Astrocyte of the cerebellum (primary cell): Measurements from ENCODE around the gene STOX2.

Source experiments
- DNase-seq: peaks from one replicate; pipeline ENCODE4 v3.0.0-alpha.2; 2011; ENCODE audit warnings: low read depth
- H3K4me3 ChIP-seq: 2 replicates; pipeline ENCODE4 v1.5.1; 2011; ENCODE audit warnings: mild to moderate bottlenecking, low read depth, low read length, moderate library complexity
- in situ Hi-C: cut with HindIII; loops from 2 replicates; pipeline ENCODE4 v1.10.0; 2017; ENCODE audit warnings: low sequenced_read_pairs
- TF ChIP-seq, protein P1 (sequence below): IDR thresholded peaks from 2 replicates; pipeline ENCODE4 v1.5.1; 2012; ENCODE audit warnings: low read length, low read depth, moderate library complexity, mild to moderate bottlenecking; ENCODE audit errors: missing control alignments

Gene STOX2

DNA sequence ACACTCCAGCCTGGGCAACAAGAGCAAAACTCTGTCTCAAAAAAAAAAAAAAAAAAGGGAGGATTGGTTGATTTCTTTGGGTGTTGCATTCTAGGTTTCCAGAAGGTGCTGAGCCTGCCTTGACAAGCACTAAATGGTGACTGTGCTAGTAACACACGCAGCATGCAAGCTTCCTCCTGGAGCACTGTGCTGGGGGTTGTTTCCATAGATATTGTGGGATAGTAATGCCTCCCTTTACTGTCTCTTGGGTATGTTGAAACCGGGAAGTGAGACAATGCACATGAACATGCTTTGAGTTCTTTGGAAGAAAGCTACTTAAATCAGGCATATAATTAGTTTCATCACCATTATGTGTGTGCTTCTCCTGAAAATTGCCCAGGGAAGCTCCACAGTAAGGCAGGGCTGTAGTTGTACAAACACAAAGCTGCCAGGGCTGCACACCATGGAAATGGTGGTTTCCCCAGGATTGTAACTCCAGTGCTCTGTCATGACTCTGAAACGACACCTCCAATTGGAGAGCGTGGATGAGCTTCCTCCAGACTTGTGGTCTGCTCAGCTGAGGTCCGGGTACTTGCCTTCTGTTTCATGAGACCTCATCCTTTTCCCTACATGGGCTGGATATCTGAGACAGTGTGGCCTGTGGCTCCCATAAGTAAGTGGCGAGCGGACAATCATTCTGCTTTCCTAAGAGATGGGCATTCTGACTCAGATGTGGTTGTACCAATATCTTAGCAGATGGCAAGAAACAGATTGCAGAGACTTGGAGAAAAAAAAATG is 31.5 kb upstream of the STOX2 start:
- in situ Hi-C loops, result no loop called here
- no peak overlapping the region for H3K4me3 ChIP-seq
- TF ChIP-seq, protein P1, sequence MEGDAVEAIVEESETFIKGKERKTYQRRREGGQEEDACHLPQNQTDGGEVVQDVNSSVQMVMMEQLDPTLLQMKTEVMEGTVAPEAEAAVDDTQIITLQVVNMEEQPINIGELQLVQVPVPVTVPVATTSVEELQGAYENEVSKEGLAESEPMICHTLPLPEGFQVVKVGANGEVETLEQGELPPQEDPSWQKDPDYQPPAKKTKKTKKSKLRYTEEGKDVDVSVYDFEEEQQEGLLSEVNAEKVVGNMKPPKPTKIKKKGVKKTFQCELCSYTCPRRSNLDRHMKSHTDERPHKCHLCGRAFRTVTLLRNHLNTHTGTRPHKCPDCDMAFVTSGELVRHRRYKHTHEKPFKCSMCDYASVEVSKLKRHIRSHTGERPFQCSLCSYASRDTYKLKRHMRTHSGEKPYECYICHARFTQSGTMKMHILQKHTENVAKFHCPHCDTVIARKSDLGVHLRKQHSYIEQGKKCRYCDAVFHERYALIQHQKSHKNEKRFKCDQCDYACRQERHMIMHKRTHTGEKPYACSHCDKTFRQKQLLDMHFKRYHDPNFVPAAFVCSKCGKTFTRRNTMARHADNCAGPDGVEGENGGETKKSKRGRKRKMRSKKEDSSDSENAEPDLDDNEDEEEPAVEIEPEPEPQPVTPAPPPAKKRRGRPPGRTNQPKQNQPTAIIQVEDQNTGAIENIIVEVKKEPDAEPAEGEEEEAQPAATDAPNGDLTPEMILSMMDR, result no peak
- DNase-seq, result no peak

DNA sequence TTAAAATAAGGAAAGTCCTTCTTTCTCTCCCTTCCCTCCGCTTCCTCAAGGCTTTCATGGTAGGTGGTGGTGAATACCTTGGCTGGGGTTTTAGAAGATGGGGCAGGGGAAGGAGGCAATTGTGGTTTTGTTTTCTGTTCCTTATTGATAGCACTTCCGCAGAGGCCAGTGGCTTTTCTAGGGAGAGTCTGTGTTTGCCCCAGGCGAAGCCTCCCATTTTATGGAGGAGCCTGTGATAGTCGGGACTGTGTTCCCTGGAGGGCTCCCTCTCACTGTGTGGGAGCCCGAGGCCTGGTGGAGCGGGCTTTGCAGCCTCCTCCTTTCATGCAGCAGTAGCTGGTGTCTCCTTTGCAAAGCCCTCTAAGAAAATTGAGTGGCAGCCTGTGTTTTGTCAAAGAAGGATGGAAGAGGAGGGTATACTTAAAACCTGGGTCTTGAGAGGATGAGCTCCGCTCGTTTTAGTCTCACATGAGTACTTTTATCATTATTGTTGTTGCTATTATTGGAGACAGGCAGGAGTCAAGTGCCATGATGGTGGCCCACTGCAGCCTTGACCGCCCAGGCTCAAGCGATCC is 29.8 kb upstream of the STOX2 start:
- in situ Hi-C loops, result no loop called here
- H3K4me3 ChIP-seq, result no peak overlapping the region
- TF ChIP-seq, protein P1, result no peak
- DNase-seq, result no peak

DNA sequence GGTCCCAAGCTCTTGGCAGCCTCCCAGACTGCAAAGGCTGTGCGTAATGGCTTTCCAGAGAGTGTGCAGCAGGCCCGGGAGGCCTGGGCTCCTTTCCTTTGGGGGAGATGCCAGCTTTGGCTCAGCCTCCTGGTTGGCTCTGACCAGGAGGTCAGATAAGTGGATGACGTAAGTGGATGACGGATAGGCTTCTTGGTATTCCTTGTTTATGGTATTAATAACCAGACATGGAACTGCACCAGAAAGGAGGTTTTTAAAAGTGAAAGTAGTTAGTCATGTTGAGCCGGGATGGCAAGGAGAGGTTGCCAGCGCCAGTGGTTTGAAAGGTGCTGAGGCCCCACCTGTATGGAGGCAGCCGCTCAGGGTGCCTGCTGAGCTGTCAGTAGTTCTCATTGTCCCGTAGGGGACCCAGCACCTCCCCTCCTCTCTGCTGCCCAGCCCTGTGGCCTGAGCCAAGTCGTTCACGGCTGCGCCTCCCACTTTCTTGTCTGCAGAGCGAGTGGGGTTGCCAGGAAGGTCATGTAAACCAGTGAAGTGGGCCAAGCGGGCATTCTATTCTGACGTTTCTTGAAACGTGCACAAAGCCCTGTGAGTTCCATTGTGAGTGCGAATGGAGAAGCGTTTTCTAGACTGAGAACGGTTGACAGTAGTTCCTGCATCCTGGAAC is 28.7 kb upstream of the STOX2 start:
- peak; percentile 78 for DNase-seq
- in situ Hi-C loops, result no loop called here

GRCh38 chr4:183878251-183878970 is 26.7 kb upstream of the STOX2 start:
- no peak overlapping the region for H3K4me3 ChIP-seq
- in situ Hi-C loops, result no loop called here
- TF ChIP-seq, protein P1, result no peak
- DNase-seq, result no peak

More for the DNA sequence above, 28.7 kb upstream of the STOX2 start:
- TF ChIP-seq, protein P1, result no peak
- peak overlapping the region; percentile 35 for H3K4me3 ChIP-seq

GRCh38 chr4:183885205-183885720 is 19.8 kb upstream of the STOX2 start:
- H3K4me3 ChIP-seq, result no peak overlapping the region
- DNase-seq, result no peak
- TF ChIP-seq, protein P1, result no peak
- in situ Hi-C loops, result no loop called here

DNA sequence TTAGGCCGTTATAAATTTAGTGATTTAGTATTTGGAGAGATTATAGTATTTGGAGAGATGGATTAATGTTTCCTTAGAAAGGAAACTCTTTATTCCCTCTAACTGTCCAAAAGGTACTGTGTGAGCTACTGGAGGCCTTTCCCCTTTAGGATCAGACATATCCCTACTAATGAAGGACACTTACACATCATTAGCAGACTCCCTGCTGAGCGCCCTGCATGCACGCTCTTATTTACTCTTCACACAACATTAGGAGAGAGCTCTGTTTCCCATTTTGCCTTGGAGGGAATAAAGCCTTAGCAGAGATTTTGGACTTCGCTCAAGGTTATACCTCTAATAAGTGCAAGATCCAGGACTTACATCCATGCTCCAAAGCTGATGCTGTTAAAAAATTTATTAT is 17.8 kb upstream of the STOX2 start:
- no peak for DNase-seq
- H3K4me3 ChIP-seq, result no peak overlapping the region
- TF ChIP-seq, protein P1, result no peak
- in situ Hi-C loops, result no loop called here
